Mesothelial cell of epicardium (in vitro differentiated cells): ENCODE measurements around the gene ANP32B. TPM values are rescaled to one million over a fixed set of nuclear protein-coding genes. Genes with fewer than 3 reads are reported as not detected.
"Not testable (repeated sequence)": the region's sequence is repeated elsewhere in the genome, so short reads cannot be mapped to it uniquely, and the experiment has no call there.

ENCODE experiments used
- DNase-seq, 2 experiments: peaks; one replicate each; pipeline ENCODE4 v3.0.0; 2021; ENCODE audit warnings: low spot score in 2 of 2; ENCODE audit not compliant: unreplicated experiment in 2 of 2
- H3K27ac Mint-ChIP-seq: 2 replicates; pipeline ENCODE4 v1.8.0; 2021; ENCODE audit warnings: mixed read lengths
- H3K27me3 Mint-ChIP-seq: 2 replicates; pipeline ENCODE4 v1.8.0; 2021; ENCODE audit warnings: low read depth, mixed read lengths
- H3K36me3 Mint-ChIP-seq: 2 replicates; pipeline ENCODE4 v1.8.0; 2021; ENCODE audit warnings: mixed read lengths
- H3K4me1 Mint-ChIP-seq: 2 replicates; pipeline ENCODE4 v1.8.0; 2021; ENCODE audit warnings: mixed read lengths
- H3K4me3 Mint-ChIP-seq: 2 replicates; pipeline ENCODE4 v1.8.0; 2021; ENCODE audit warnings: mild to moderate bottlenecking, moderate library complexity, mixed read lengths
- H3K9me3 Mint-ChIP-seq: 2 replicates; pipeline ENCODE4 v1.8.0; 2021; ENCODE audit warnings: mixed read lengths
- CTCF ChIP-seq: fragments of 200-600 bp; sonication (generic); IDR thresholded peaks from one replicate; pipeline ENCODE4 v1.5.0; 2021; ENCODE audit warnings: antibody characterized with exemption; ENCODE audit not compliant: unreplicated experiment
- total RNA-seq: library from RNA; stranded (reverse); gene quantifications from 3 replicates; pipeline ENCODE4 v1.2.1, GENCODE V29; 2021

The ANP32B gene
- total RNA-seq, 1 donor from 2014 or later: 137 TPM

- DNase-seq: no peak
- Mint-ChIP-seq H3K27ac (no peak overlapping the region), H3K36me3 (peaks cover 23% of the 10 kb centered on the region), H3K4me1 (no peaks in the 10 kb centered on the region), H3K9me3 (no peaks in the 10 kb centered on the region), H3K4me3 (no peak overlapping the region), H3K27me3 (no peaks in the 10 kb centered on the region)
- TF ChIP-seq CTCF: no peak
Observed at GRCh38 chr9:98017306-98017705, 34.2 kb downstream of the ANP32B start.

GRCh38 chr9:98018347-98018746 is 35.2 kb downstream of the ANP32B start:
- Mint-ChIP-seq H3K27ac (no peak overlapping the region), H3K27me3 (no peaks in the 10 kb centered on the region), H3K9me3 (no peaks in the 10 kb centered on the region), H3K36me3 (peaks cover 20% of the 10 kb centered on the region), H3K4me1 (no peaks in the 10 kb centered on the region), H3K4me3 (no peak overlapping the region)
- no peak for TF ChIP-seq CTCF
- DNase-seq: no peak

GRCh38 chr9:98019098-98019497 is 36.0 kb downstream of the ANP32B start:
- Mint-ChIP-seq H3K27ac (no peak overlapping the region), H3K4me3 (no peak overlapping the region), H3K36me3 (peaks cover 20% of the 10 kb centered on the region), H3K27me3 (no peaks in the 10 kb centered on the region), H3K9me3 (no peaks in the 10 kb centered on the region), H3K4me1 (no peaks in the 10 kb centered on the region)
- DNase-seq: no peak
- TF ChIP-seq CTCF: no peak

GRCh38 chr9:98019869-98020268 is 36.7 kb downstream of the ANP32B start:
- H3K27ac Mint-ChIP-seq, DNase-seq: not testable (repeated sequence)

GRCh38 chr9:98020476-98021145 is 37.5 kb downstream of the ANP32B start:
- no peak overlapping the region for H3K27ac Mint-ChIP-seq
- no peak for DNase-seq
- H3K36me3 Mint-ChIP-seq: peaks cover 14% of the 10 kb centered on the region
- no peak for TF ChIP-seq CTCF
- no peaks in the 10 kb centered on the region for H3K9me3 Mint-ChIP-seq
- no peaks in the 10 kb centered on the region for H3K4me1 Mint-ChIP-seq
- H3K4me3 Mint-ChIP-seq: no peak overlapping the region
- no peaks in the 10 kb centered on the region for H3K27me3 Mint-ChIP-seq

More at GRCh38 chr9:98019869-98020268, 36.7 kb downstream of the ANP32B start:
- H3K9me3 Mint-ChIP-seq, H3K4me1 Mint-ChIP-seq, H3K4me3 Mint-ChIP-seq, H3K27me3 Mint-ChIP-seq: not testable (repeated sequence)
- peaks cover 18% of the 10 kb centered on the region for H3K36me3 Mint-ChIP-seq

- Mint-ChIP-seq H3K27me3 (no peaks in the 10 kb centered on the region), H3K27ac (no peak overlapping the region), H3K4me3 (no peak overlapping the region), H3K36me3 (peaks cover 15% of the 10 kb centered on the region), H3K4me1 (no peaks in the 10 kb centered on the region), H3K9me3 (no peaks in the 10 kb centered on the region)
- TF ChIP-seq CTCF: no peak
- DNase-seq: no peak
Observed at GRCh38 chr9:98021306-98022040, 38.3 kb downstream of the ANP32B start.
